NCI-H524 treated with DMSO at 0.1 percent for 48 hours (cell line): ENCODE results near the gene CEP85L.
A peak's percentile ranks its signal among the peaks of the same experiment; 100 is the strongest.

ENCODE experiments used
- DNase-seq: peaks from one replicate; lab custom pipeline; 2025; lab: John Stamatoyannopoulos, UW

CEP85L gene

GRCh38 chr6:118579786-118580185, 71.6 kb downstream of the CEP85L start:
- no peak for DNase-seq

GRCh38 chr6:118578617-118579016, 72.8 kb downstream of the CEP85L start:
- no peak for DNase-seq

- DNase-seq: no peak
Observed at GRCh38 chr6:118577972-118578371, 73.4 kb downstream of the CEP85L start.

- DNase-seq: no peak
Observed at GRCh38 chr6:118574051-118574865, 77.1 kb downstream of the CEP85L start.

GRCh38 chr6:118571121-118571520, 80.3 kb downstream of the CEP85L start:
- no peak for DNase-seq

- DNase-seq: no peak
Observed at GRCh38 chr6:118569498-118569897, 81.9 kb downstream of the CEP85L start.

GRCh38 chr6:118567974-118568373, 83.4 kb downstream of the CEP85L start:
- DNase-seq: no peak

GRCh38 chr6:118565311-118565960, 86.0 kb downstream of the CEP85L start:
- DNase-seq: peak; percentile 3

GRCh38 chr6:118562959-118563358, 88.4 kb downstream of the CEP85L start:
- no peak for DNase-seq

GRCh38 chr6:118562248-118562647, 89.1 kb downstream of the CEP85L start:
- DNase-seq: no peak

GRCh38 chr6:118559659-118560058, 91.7 kb downstream of the CEP85L start:
- no peak for DNase-seq

GRCh38 chr6:118558464-118559217, 92.8 kb downstream of the CEP85L start:
- DNase-seq: no peak

- DNase-seq: no peak
Observed at GRCh38 chr6:118554698-118555097, 96.7 kb downstream of the CEP85L start.

- no peak for DNase-seq
Observed at GRCh38 chr6:118553132-118553531, 98.3 kb downstream of the CEP85L start.

- no peak for DNase-seq
Observed at GRCh38 chr6:118551063-118552053, 100.0 kb downstream of the CEP85L start.

- DNase-seq: no peak
Observed at GRCh38 chr6:118548613-118549012, 102.8 kb downstream of the CEP85L start.

- DNase-seq: no peak
Observed at GRCh38 chr6:118548136-118548535, 103.3 kb downstream of the CEP85L start, which contains the start of gene PLN. Gene PLN (plus strand): TSS chr6:118548296. CDS start chr6:118558922, 10,626 bp downstream.

- DNase-seq: no peak
Observed at GRCh38 chr6:118546880-118547218, 104.5 kb downstream of the CEP85L start.

GRCh38 chr6:118546164-118546879, 105.1 kb downstream of the CEP85L start:
- DNase-seq: no peak

- DNase-seq: no peak
Observed at GRCh38 chr6:118544105-118544504, 107.3 kb downstream of the CEP85L start.
